HepG2 (cell line): ENCODE results near the gene ERF. TPM values are rescaled to one million over a fixed set of nuclear protein-coding genes. Genes with fewer than 3 reads are reported as not detected.

Experiments
- ATF5 ChIP-seq: sonication (generic); formaldehyde crosslinking; IDR thresholded peaks from 2 replicates; pipeline ENCODE4 v1.4.0; 2020; ENCODE audit warnings: mild to moderate bottlenecking, low read depth, missing genetic modification reagents
- EHMT2 ChIP-seq: fragments of 200-600 bp; sonication (generic); IDR thresholded peaks from 2 replicates; pipeline ENCODE4 v1.7.0; 2017; ENCODE audit warnings: antibody characterized with exemption, low read depth, low read length, borderline replicate concordance
- ELF4 ChIP-seq: sonication (generic); formaldehyde crosslinking; IDR thresholded peaks from 2 replicates; pipeline ENCODE4 v1.5.0; 2020; ENCODE audit warnings: missing genetic modification reagents, mild to moderate bottlenecking, moderate library complexity, borderline replicate concordance
- FOSL1 ChIP-seq: sonication (generic); formaldehyde crosslinking; IDR thresholded peaks from 2 replicates; pipeline ENCODE4 v1.9.0; 2021; ENCODE audit warnings: missing genetic modification reagents, borderline replicate concordance
- HNF1B ChIP-seq: sonication (generic); formaldehyde crosslinking; IDR thresholded peaks from 2 replicates; pipeline ENCODE4 v1.5.1; 2020; ENCODE audit warnings: mild to moderate bottlenecking, moderate library complexity, missing genetic modification reagents
- IKZF4 ChIP-seq: sonication (generic); formaldehyde crosslinking; IDR thresholded peaks from 2 replicates; pipeline ENCODE4 v1.5.1; 2020; ENCODE audit warnings: borderline replicate concordance, mild to moderate bottlenecking, low read depth, missing genetic modification reagents; ENCODE audit errors: not compliant biosample characterization
- KLF15 ChIP-seq: sonication (generic); formaldehyde crosslinking; IDR thresholded peaks from 2 replicates; pipeline ENCODE4 v1.8.1; 2023; ENCODE audit warnings: borderline replicate concordance, mild to moderate bottlenecking, inconsistent platforms, missing genetic modification reagents, mixed read lengths
- MXI1 ChIP-seq: IDR thresholded peaks from 3 replicates; pipeline ENCODE4 v1.6.1; 2012; ENCODE audit warnings: low read depth, low read length, inconsistent platforms, borderline replicate concordance
- NR2F2 ChIP-seq: IDR thresholded peaks from 2 replicates; pipeline ENCODE4 v1.6.1; 2012; ENCODE audit warnings: low read depth, inconsistent platforms, borderline replicate concordance
- TOPORS ChIP-seq: sonication (generic); formaldehyde crosslinking; IDR thresholded peaks from 2 replicates; pipeline ENCODE4 v1.8.0; 2023; ENCODE audit warnings: mild to moderate bottlenecking, missing genetic modification reagents
- ZBTB37 ChIP-seq: sonication (generic); formaldehyde crosslinking; IDR thresholded peaks from 2 replicates; pipeline ENCODE4 v1.4.0; 2020; ENCODE audit warnings: mild to moderate bottlenecking, missing genetic modification reagents
- ZC3H4 ChIP-seq: sonication (generic); formaldehyde crosslinking; IDR thresholded peaks from 2 replicates; pipeline ENCODE4 v1.4.0; 2020; ENCODE audit warnings: missing genetic modification reagents, borderline replicate concordance
- ZNF180 ChIP-seq: sonication (generic); formaldehyde crosslinking; IDR thresholded peaks from 2 replicates; pipeline ENCODE4 v1.4.0; 2020; ENCODE audit warnings: low read depth, missing genetic modification reagents, borderline replicate concordance
- ZNF607 ChIP-seq: sonication (generic); formaldehyde crosslinking; IDR thresholded peaks from 2 replicates; pipeline ENCODE4 v1.5.1; 2020; ENCODE audit warnings: missing genetic modification reagents, mild to moderate bottlenecking, borderline replicate concordance
- polyA plus RNA-seq, 8 experiments: library from polyadenylated mRNA; depleted of rRNA in 3 of 8; stranded (reverse) in 7 of 8; unstranded in 1 of 8; fragments of >200 nt; fragmentation: Illumina TruSeq in 4 of 8; extraction: Trizol in 4 of 8; gene quantifications; 2 replicates each; pipeline versions ENCODE4 v1.2.1 to v1.2.3, GENCODE V29; 2011 to 2016; ENCODE audit warnings: low read depth in 4 of 8, missing spikeins in 1 of 8, mixed read lengths in 1 of 8; ENCODE audit not compliant: insufficient read depth in 1 of 8
- total RNA-seq, 5 experiments: library from RNA; depleted of rRNA; stranded (reverse); fragments of >200 nt; fragmentation: Illumina TruSeq; extraction: Trizol; gene quantifications; 2 replicates each; pipeline ENCODE4 v1.2.3, GENCODE V29; 2016; ENCODE audit warnings: low read depth in 1 of 5
- TF ChIP-seq, protein P1 (sequence below): sonication (generic); formaldehyde crosslinking; IDR thresholded peaks from 2 replicates; pipeline ENCODE4 v1.4.0; 2020; ENCODE audit warnings: missing genetic modification reagents

The ERF gene
- total and polyA plus RNA-seq, 2 of the 13 experiments (the other 11 are each of a cell fraction or from before 2014, with no cell fraction given) = 67.1 to 69.9 TPM

- TF ChIP-seq, protein P1, sequence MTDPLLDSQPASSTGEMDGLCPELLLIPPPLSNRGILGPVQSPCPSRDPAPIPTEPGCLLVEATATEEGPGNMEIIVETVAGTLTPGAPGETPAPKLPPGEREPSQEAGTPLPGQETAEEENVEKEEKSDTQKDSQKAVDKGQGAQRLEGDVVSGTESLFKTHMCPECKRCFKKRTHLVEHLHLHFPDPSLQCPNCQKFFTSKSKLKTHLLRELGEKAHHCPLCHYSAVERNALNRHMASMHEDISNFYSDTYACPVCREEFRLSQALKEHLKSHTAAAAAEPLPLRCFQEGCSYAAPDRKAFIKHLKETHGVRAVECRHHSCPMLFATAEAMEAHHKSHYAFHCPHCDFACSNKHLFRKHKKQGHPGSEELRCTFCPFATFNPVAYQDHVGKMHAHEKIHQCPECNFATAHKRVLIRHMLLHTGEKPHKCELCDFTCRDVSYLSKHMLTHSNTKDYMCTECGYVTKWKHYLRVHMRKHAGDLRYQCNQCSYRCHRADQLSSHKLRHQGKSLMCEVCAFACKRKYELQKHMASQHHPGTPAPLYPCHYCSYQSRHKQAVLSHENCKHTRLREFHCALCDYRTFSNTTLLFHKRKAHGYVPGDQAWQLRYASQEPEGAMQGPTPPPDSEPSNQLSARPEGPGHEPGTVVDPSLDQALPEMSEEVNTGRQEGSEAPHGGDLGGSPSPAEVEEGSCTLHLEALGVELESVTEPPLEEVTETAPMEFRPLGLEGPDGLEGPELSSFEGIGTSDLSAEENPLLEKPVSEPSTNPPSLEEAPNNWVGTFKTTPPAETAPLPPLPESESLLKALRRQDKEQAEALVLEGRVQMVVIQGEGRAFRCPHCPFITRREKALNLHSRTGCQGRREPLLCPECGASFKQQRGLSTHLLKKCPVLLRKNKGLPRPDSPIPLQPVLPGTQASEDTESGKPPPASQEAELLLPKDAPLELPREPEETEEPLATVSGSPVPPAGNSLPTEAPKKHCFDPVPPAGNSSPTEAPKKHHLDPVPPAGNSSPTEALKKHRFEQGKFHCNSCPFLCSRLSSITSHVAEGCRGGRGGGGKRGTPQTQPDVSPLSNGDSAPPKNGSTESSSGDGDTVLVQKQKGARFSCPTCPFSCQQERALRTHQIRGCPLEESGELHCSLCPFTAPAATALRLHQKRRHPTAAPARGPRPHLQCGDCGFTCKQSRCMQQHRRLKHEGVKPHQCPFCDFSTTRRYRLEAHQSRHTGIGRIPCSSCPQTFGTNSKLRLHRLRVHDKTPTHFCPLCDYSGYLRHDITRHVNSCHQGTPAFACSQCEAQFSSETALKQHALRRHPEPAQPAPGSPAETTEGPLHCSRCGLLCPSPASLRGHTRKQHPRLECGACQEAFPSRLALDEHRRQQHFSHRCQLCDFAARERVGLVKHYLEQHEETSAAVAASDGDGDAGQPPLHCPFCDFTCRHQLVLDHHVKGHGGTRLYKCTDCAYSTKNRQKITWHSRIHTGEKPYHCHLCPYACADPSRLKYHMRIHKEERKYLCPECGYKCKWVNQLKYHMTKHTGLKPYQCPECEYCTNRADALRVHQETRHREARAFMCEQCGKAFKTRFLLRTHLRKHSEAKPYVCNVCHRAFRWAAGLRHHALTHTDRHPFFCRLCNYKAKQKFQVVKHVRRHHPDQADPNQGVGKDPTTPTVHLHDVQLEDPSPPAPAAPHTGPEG (CRISPR knock-in tag) = no peak
- TF ChIP-seq IKZF4 (CRISPR knock-in tag) (no peak), KLF15 (CRISPR knock-in tag) (peak; percentile 54; the same call in 1 of the 2 replicates), TOPORS (CRISPR knock-in tag) (no peak), MXI1 (peak; percentile 69; the same call in 1 of the 3 replicates), ZBTB37 (CRISPR knock-in tag) (no peak), ZNF607 (CRISPR knock-in tag) (no peak), ELF4 (peak; percentile 58; the same call in 1 of the 2 replicates), NR2F2 (no peak), ATF5 (CRISPR knock-in tag) (no peak), ZNF180 (no peak), FOSL1 (CRISPR knock-in tag) (no peak), EHMT2 (no peak), HNF1B (0 out of 2 replicates have a peak, but pooled peaks have one; percentile 32), ZC3H4 (CRISPR knock-in tag) (no peak)
Measured at GRCh38 chr19:42268142-42268703, 13.3 kb upstream of the ERF start (continued).
